Keratinocyte (primary cell): Measurements from ENCODE around the gene CFAP70. TPM values are rescaled to one million over a fixed set of nuclear protein-coding genes. Genes with fewer than 3 reads are reported as not detected.

Source experiments
- DNase-seq: peaks from one replicate; pipeline ENCODE4 v3.0.0-alpha.2; 2011; ENCODE audit warnings: low read depth, missing footprints, low spot score
- FAIRE-seq: peaks from 2 replicates; lab custom pipeline; 2011; peaks lifted over from hg19 to GRCh38; lab: Jason Lieb, UNC
- H2AFZ ChIP-seq: 2 replicates; pipeline ENCODE4 v1.6.0; 2012; ENCODE audit warnings: low read length, control low read depth, inconsistent platforms; ENCODE audit not compliant: control insufficient read depth
- H3K27ac ChIP-seq: 2 replicates; pipeline ENCODE4 v1.5.1; 2011; ENCODE audit warnings: low read length; ENCODE audit not compliant: control insufficient read depth, insufficient read depth
- H3K27me3 ChIP-seq: 3 replicates; pipeline ENCODE4 v1.6.0; 2011; ENCODE audit warnings: low read length; ENCODE audit not compliant: control insufficient read depth, insufficient read depth; ENCODE audit errors: extremely low read depth
- H3K36me3 ChIP-seq, 2 experiments: 2 replicates in 1 of 2; 3 replicates in 1 of 2; pipeline ENCODE4 v1.5.1; 2011; ENCODE audit warnings: low read length in 2 of 2, mild to moderate bottlenecking in 1 of 2; ENCODE audit not compliant: control insufficient read depth in 2 of 2, insufficient read depth in 2 of 2; ENCODE audit errors: extremely low read depth in 1 of 2
- H3K4me1 ChIP-seq: 3 replicates; pipeline ENCODE4 v1.5.1; 2011; ENCODE audit warnings: low read length; ENCODE audit not compliant: control insufficient read depth, insufficient read depth; ENCODE audit errors: extremely low read depth
- H3K4me2 ChIP-seq: 3 replicates; pipeline ENCODE4 v1.6.0; 2011; ENCODE audit warnings: low read depth, low read length; ENCODE audit not compliant: control insufficient read depth, insufficient read depth; ENCODE audit errors: extremely low read depth
- H3K4me3 ChIP-seq, 3 experiments: fragments of 200-600 bp in 1 of 3; sonication (generic) in 1 of 3; 2 replicates in 2 of 3; 3 replicates in 1 of 3; pipeline ENCODE4 v1.5.1; 2011 to 2016; ENCODE audit warnings: low read length in 3 of 3, mild to moderate bottlenecking in 3 of 3, control low read depth in 2 of 3, inconsistent platforms in 1 of 3, low read depth in 1 of 3, mixed read lengths in 1 of 3, mixed run types in 1 of 3, moderate library complexity in 1 of 3; ENCODE audit not compliant: control insufficient read depth in 2 of 3, insufficient read depth in 2 of 3; ENCODE audit errors: extremely low read depth in 1 of 3
- H3K79me2 ChIP-seq: 2 replicates; pipeline ENCODE4 v1.6.0; 2012; ENCODE audit warnings: low read length; ENCODE audit not compliant: control insufficient read depth, insufficient read depth
- H3K9ac ChIP-seq: 3 replicates; pipeline ENCODE4 v1.6.0; 2011; ENCODE audit warnings: low read length; ENCODE audit not compliant: control insufficient read depth, insufficient read depth; ENCODE audit errors: extremely low read depth
- H3K9me1 ChIP-seq: 3 replicates; pipeline ENCODE4 v1.6.0; 2011; ENCODE audit warnings: low read length; ENCODE audit not compliant: control insufficient read depth, insufficient read depth; ENCODE audit errors: extremely low read depth
- H3K9me3 ChIP-seq: 2 replicates; pipeline ENCODE4 v1.5.1; 2012; ENCODE audit warnings: low read depth, low read length; ENCODE audit not compliant: control insufficient read depth
- H4K20me1 ChIP-seq: 3 replicates; pipeline ENCODE4 v1.6.0; 2011; ENCODE audit warnings: low read length; ENCODE audit not compliant: control insufficient read depth, insufficient read depth; ENCODE audit errors: extremely low read depth
- EZH2 ChIP-seq: IDR thresholded peaks from one replicate; pipeline ENCODE4 v1.6.1; 2012; ENCODE audit warnings: inconsistent platforms, mild to moderate bottlenecking, low read length, moderate library complexity
- dilution Hi-C: fragments of 300-500 bp; cut with MboI; formaldehyde crosslinking; loops from one replicate; pipeline ENCODE4 v1.7.0; 2020; ENCODE audit warnings: low sequenced_read_pairs; ENCODE audit not compliant: extremely low pct_ligation_motif_present
- polyA plus RNA-seq, 5 experiments: library from polyadenylated mRNA; depleted of rRNA in 3 of 5; stranded (reverse) in 3 of 5; stranded (forward) in 1 of 5; unstranded in 1 of 5; fragments of >200 nt; gene quantifications; 1 replicate in 1 of 5; 2 replicates in 3 of 5; 3 replicates in 1 of 5; pipeline versions ENCODE4 v1.2.1 to v1.2.3, GENCODE V29; 2011 to 2012; ENCODE audit warnings: missing spikeins in 2 of 5, low read depth in 1 of 5, low replicate concordance in 1 of 5
- small RNA-seq, 3 experiments: library from RNA; depleted of rRNA; stranded (forward); fragments of <200 nt; gene quantifications; one replicate each; pipeline ENCODE3, GENCODE V24; 2012; ENCODE audit warnings: low read depth in 3 of 3, low replicate concordance in 1 of 3; ENCODE audit not compliant: insufficient read length in 3 of 3
- TF ChIP-seq, protein P1 (sequence below), 3 experiments: IDR thresholded peaks in 1 of 3; conservative IDR thresholded peaks in 1 of 3; optimal IDR thresholded peaks in 1 of 3; 2 replicates in 2 of 3; 3 replicates in 1 of 3; pipeline versions ENCODE3 to v1.5.1; 2011; ENCODE audit warnings: low read length in 3 of 3, mild to moderate bottlenecking in 3 of 3, moderate library complexity in 2 of 3, control low read depth in 1 of 3, inconsistent platforms in 1 of 3; ENCODE audit not compliant: insufficient read depth in 2 of 3; ENCODE audit errors: extremely low read depth in 1 of 3

CFAP70 gene
- polyA plus RNA-seq, 1 donor (not counting 4 experiments of a cell fraction or from before 2014, with no cell fraction given): 2.1 TPM

- Histone ChIP-seq H2AFZ (no peak overlapping the region), H3K27ac (no peak overlapping the region), H3K27me3 (no peaks in the 10 kb centered on the region), H3K4me1 (peaks cover 7% of the 10 kb centered on the region), H3K79me2 (no peaks in the 10 kb centered on the region), H3K36me3 (peaks cover 0 to 2% of the 10 kb centered on the region in 2 experiments), H4K20me1 (no peaks in the 10 kb centered on the region), H3K4me3 (no peak overlapping the region), H3K9ac (no peak overlapping the region), H3K9me3 (peaks cover 2% of the 10 kb centered on the region), H3K9me1 (no peaks in the 10 kb centered on the region), H3K4me2 (no peak overlapping the region)
- no peak for FAIRE-seq
- dilution Hi-C loops: no loop called here
- no peak for DNase-seq
- TF ChIP-seq, protein P1, sequence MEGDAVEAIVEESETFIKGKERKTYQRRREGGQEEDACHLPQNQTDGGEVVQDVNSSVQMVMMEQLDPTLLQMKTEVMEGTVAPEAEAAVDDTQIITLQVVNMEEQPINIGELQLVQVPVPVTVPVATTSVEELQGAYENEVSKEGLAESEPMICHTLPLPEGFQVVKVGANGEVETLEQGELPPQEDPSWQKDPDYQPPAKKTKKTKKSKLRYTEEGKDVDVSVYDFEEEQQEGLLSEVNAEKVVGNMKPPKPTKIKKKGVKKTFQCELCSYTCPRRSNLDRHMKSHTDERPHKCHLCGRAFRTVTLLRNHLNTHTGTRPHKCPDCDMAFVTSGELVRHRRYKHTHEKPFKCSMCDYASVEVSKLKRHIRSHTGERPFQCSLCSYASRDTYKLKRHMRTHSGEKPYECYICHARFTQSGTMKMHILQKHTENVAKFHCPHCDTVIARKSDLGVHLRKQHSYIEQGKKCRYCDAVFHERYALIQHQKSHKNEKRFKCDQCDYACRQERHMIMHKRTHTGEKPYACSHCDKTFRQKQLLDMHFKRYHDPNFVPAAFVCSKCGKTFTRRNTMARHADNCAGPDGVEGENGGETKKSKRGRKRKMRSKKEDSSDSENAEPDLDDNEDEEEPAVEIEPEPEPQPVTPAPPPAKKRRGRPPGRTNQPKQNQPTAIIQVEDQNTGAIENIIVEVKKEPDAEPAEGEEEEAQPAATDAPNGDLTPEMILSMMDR (optimal IDR thresholded peaks at IDR 0.05 in 1 of 3, IDR thresholded peaks at IDR 0.05 in 1 of 3, conservative IDR thresholded peaks at IDR 0.05 in 1 of 3; ENCODE audit: extremely low read depth in 1 of 3, insufficient read depth in 2 of 3, low read length in 3 of 3): no peak
- TF ChIP-seq EZH2: no peak
Measured at GRCh38 chr10:73205081-73205480, 153.6 kb downstream of the CFAP70 start.

Small RNA genes lying within 50 kb of the gene (small RNA-seq; reads per million reads assigned to genes)
- gene RF00019: 0 reads per million in 3 experiments
- 0 reads per million in 3 experiments for gene RNU6-833P

Other genes with a start within 250 kb of the CFAP70 start
- 1.3 to 2.4 TPM (median 1.6 TPM) in 3 replicates for gene NUDT13, start 248.4 kb downstream of the CFAP70 start, polyA plus RNA-seq
- 27.6 to 35.8 TPM (median 27.6 TPM) in 3 replicates for gene ECD, start 190.9 kb downstream of the CFAP70 start, polyA plus RNA-seq
- 14.8 to 24.9 TPM (median 22.2 TPM) in 3 replicates for gene FAM149B1, start 190.7 kb downstream of the CFAP70 start, polyA plus RNA-seq
- gene DNAJC9, start 111.6 kb downstream of the CFAP70 start, polyA plus RNA-seq: 14.1 to 23.9 TPM (median 23.3 TPM) in 3 replicates
- 79.2 to 95.4 TPM (median 79.9 TPM) in 3 replicates for gene MRPS16, start 106.2 kb downstream of the CFAP70 start, polyA plus RNA-seq
- gene ANXA7, start 55.2 kb upstream of the CFAP70 start, polyA plus RNA-seq: 124 to 144 TPM (median 143 TPM) in 3 replicates
- 0.39 to 1.3 TPM (median 1.3 TPM) in 3 replicates for gene MSS51, start 74.7 kb upstream of the CFAP70 start, polyA plus RNA-seq
- gene PPP3CB, start 137.2 kb upstream of the CFAP70 start, polyA plus RNA-seq: 14.8 to 23.5 TPM (median 20.6 TPM) in 3 replicates
- 7.3 to 7.7 TPM (median 7.6 TPM) in 3 replicates for gene USP54, start 232.5 kb upstream of the CFAP70 start, polyA plus RNA-seq